Breast epithelium (tissue), 4 donors: Measurements from ENCODE around the gene OBSCN. TPM values are rescaled to one million over a fixed set of nuclear protein-coding genes. Genes with fewer than 3 reads are reported as not detected.
A peak's percentile ranks its signal among the peaks of the same experiment; 100 is the strongest.

ENCODE experiments used
- DNase-seq, 2 donors: peaks; one replicate each; pipeline ENCODE4 v3.0.0-alpha.2; 2019; ENCODE audit warnings: low spot score in 2 of 2
- H3K27ac ChIP-seq, 2 donors: fragments of 200-600 bp; sonication (generic) in 1 of 2; one replicate each; pipeline ENCODE4 v1.5.1; 2016 to 2019; ENCODE audit warnings: mild to moderate bottlenecking in 1 of 2
- H3K27me3 ChIP-seq, 2 donors: fragments of 200-600 bp; sonication (generic) in 1 of 2; one replicate each; pipeline versions ENCODE4 v1.5.1 to v1.6.0; 2017 to 2019; ENCODE audit warnings: control low read depth in 1 of 2, mild to moderate bottlenecking in 1 of 2
- H3K36me3 ChIP-seq: fragments of 200-600 bp; one replicate; pipeline ENCODE4 v1.5.1; 2019
- H3K4me1 ChIP-seq, 2 donors: fragments of 200-600 bp; sonication (generic); one replicate each; pipeline ENCODE4 v1.5.1; 2016 to 2019; ENCODE audit warnings: control low read depth in 1 of 2
- H3K4me3 ChIP-seq, 3 donors: fragments of 200-600 bp; sonication (generic); 1 replicate in 2 of 3; 2 replicates in 1 of 3; pipeline ENCODE4 v1.5.1; 2016 to 2019; ENCODE audit warnings: mild to moderate bottlenecking in 3 of 3, moderate library complexity in 2 of 3
- H3K9me3 ChIP-seq, 2 donors: fragments of 200-600 bp; sonication (generic) in 1 of 2; one replicate each; pipeline ENCODE4 v1.5.1; 2016 to 2019; ENCODE audit warnings: control low read depth in 1 of 2
- CTCF ChIP-seq, 3 donors: fragments of 450-650 bp; IDR thresholded peaks; one replicate each; pipeline ENCODE4 v1.5.1; 2016 to 2017; ENCODE audit warnings: antibody characterized with exemption in 3 of 3, mild to moderate bottlenecking in 3 of 3, moderate library complexity in 3 of 3
- POLR2A ChIP-seq: fragments of 450-650 bp; IDR thresholded peaks from one replicate; pipeline ENCODE4 v1.6.1; 2016; ENCODE audit warnings: antibody characterized with exemption, mild to moderate bottlenecking, moderate library complexity
- POLR2AphosphoS5 ChIP-seq, 3 donors: sonication (generic); formaldehyde crosslinking; IDR thresholded peaks; one replicate each; pipeline ENCODE4 v1.6.1; 2017; ENCODE audit warnings: antibody characterized with exemption in 3 of 3
- intact Hi-C: fragments of 100-400 bp; cut with DNase I; formaldehyde crosslinking; loops from one replicate; pipeline ENCODE4 v1.15.1; 2023; ENCODE audit warnings: low total_unique reads
- total RNA-seq, 3 donors: library from RNA; depleted of rRNA; stranded (reverse); fragments of >200 nt; gene quantifications; one replicate each; pipeline ENCODE4 v1.1.0, GENCODE V29; 2016

The OBSCN gene
- total RNA-seq, 3 donors from 2014 or later = 3.0 to 40.0 (median 27.9) TPM

GRCh38 chr1:228168563-228169270 lies 39.1 kb upstream of the OBSCN start:
- intact Hi-C loops = no loop called here
- Histone ChIP-seq H3K4me3 (no peak overlapping the region), H3K9me3 (no peaks in the 10 kb centered on the region), H3K36me3 (no peaks in the 10 kb centered on the region), H3K27me3 (no peaks in the 10 kb centered on the region), H3K27ac (no peak overlapping the region), H3K4me1 (peaks cover 0 to 6% of the 10 kb centered on the region in 2 donors)
- no peak for TF ChIP-seq CTCF (IDR thresholded peaks at IDR 0.05)
- TF ChIP-seq POLR2A = no peak
- TF ChIP-seq POLR2AphosphoS5 (IDR thresholded peaks at IDR 0.05) = no peak
- DNase-seq = no peak

GRCh38 chr1:228169345-228169744 lies 38.5 kb upstream of the OBSCN start:
- H3K9me3 ChIP-seq = no peaks in the 10 kb centered on the region
- TF ChIP-seq CTCF (IDR thresholded peaks at IDR 0.05) (no peak), POLR2A (no peak), POLR2AphosphoS5 (IDR thresholded peaks at IDR 0.05) (no peak)
- H3K4me3 ChIP-seq = no peak overlapping the region
- H3K27ac ChIP-seq = no peak overlapping the region
- peaks cover 0 to 6% of the 10 kb centered on the region in 2 donors for H3K4me1 ChIP-seq
- no peaks in the 10 kb centered on the region for H3K27me3 ChIP-seq
- no peaks in the 10 kb centered on the region for H3K36me3 ChIP-seq
- no peak for DNase-seq
- intact Hi-C loops = no loop called here

GRCh38 chr1:228170666-228171065 lies 37.2 kb upstream of the OBSCN start:
- Histone ChIP-seq H3K27me3 (no peaks in the 10 kb centered on the region), H3K36me3 (no peaks in the 10 kb centered on the region), H3K27ac (no peak overlapping the region), H3K9me3 (no peaks in the 10 kb centered on the region), H3K4me3 (no peak overlapping the region), H3K4me1 (no peaks in the 10 kb centered on the region)
- intact Hi-C loops = no loop called here
- no peak for TF ChIP-seq POLR2A
- TF ChIP-seq CTCF (IDR thresholded peaks at IDR 0.05) = no peak
- DNase-seq = no peak

GRCh38 chr1:228171221-228171891 lies 36.5 kb upstream of the OBSCN start:
- no peak overlapping the region for H3K4me3 ChIP-seq
- no peaks in the 10 kb centered on the region for H3K27me3 ChIP-seq
- H3K9me3 ChIP-seq = no peaks in the 10 kb centered on the region
- peak overlapping the region in 1 of 2 donors; percentile 19 for H3K27ac ChIP-seq
- intact Hi-C loops = no loop called here
- no peaks in the 10 kb centered on the region for H3K4me1 ChIP-seq
- H3K36me3 ChIP-seq = no peaks in the 10 kb centered on the region
- no peak for DNase-seq
- TF ChIP-seq CTCF (IDR thresholded peaks at IDR 0.05) (no peak), POLR2A (no peak), POLR2AphosphoS5 (IDR thresholded peaks at IDR 0.05) (no peak)
